GM23248 (cell line): Measurements from ENCODE around the gene SLC35F2.

Source experiments
- EZH2 ChIP-seq: fragments of 200-600 bp; sonication (generic); IDR thresholded peaks from 2 replicates; pipeline ENCODE4 v1.6.1; 2018; ENCODE audit warnings: antibody characterized with exemption, mild to moderate bottlenecking; ENCODE audit not compliant: insufficient read depth, poor library complexity, severe bottlenecking
- EZH2phosphoT487 ChIP-seq: fragments of 200-600 bp; sonication (generic); IDR thresholded peaks from 2 replicates; pipeline ENCODE4 v1.6.1; 2018; ENCODE audit warnings: antibody characterized with exemption, moderate library complexity, mild to moderate bottlenecking, low read depth; ENCODE audit not compliant: insufficient read depth

GRCh38 chr11:107825875-107826274 is 32.7 kb downstream of the SLC35F2 start:
- TF ChIP-seq EZH2phosphoT487 (no peak), EZH2 (no peak)
